Adipocyte (in vitro differentiated cells): ENCODE data around the gene UHRF2.
"Not testable (repeated sequence)": the region's sequence is repeated elsewhere in the genome, so short reads cannot be mapped to it uniquely, and the experiment has no call there.

Experiments
- DNase-seq: peaks from one replicate; pipeline ENCODE4 v3.0.0-alpha.2; 2015; ENCODE audit warnings: low read depth
- H3K27me3 ChIP-seq: replicated peaks from 2 replicates; pipeline ENCODE4 v1.7.0; 2013; ENCODE audit warnings: mild to moderate bottlenecking, low read length, moderate library complexity; ENCODE audit not compliant: control insufficient read depth, insufficient read depth
- H3K36me3 ChIP-seq: 2 replicates; pipeline ENCODE4 v1.7.0; 2013; ENCODE audit warnings: low read length, mild to moderate bottlenecking, moderate library complexity; ENCODE audit not compliant: control insufficient read depth, insufficient read depth, severe bottlenecking
- H3K4me1 ChIP-seq: 2 replicates; pipeline ENCODE4 v1.7.0; 2013; ENCODE audit warnings: mild to moderate bottlenecking, low read length, moderate library complexity; ENCODE audit not compliant: control insufficient read depth, insufficient read depth
- H3K4me3 ChIP-seq: 2 replicates; pipeline ENCODE4 v1.7.0; 2013; ENCODE audit warnings: mild to moderate bottlenecking, low read length, moderate library complexity
- H3K9ac ChIP-seq: 2 replicates; pipeline ENCODE4 v1.7.0; 2013; ENCODE audit warnings: mild to moderate bottlenecking, low read length, moderate library complexity
- H3K9me3 ChIP-seq: 2 replicates; pipeline ENCODE4 v1.7.0; 2013; ENCODE audit warnings: mild to moderate bottlenecking, low read length, moderate library complexity; ENCODE audit not compliant: control insufficient read depth

Gene UHRF2

DNA sequence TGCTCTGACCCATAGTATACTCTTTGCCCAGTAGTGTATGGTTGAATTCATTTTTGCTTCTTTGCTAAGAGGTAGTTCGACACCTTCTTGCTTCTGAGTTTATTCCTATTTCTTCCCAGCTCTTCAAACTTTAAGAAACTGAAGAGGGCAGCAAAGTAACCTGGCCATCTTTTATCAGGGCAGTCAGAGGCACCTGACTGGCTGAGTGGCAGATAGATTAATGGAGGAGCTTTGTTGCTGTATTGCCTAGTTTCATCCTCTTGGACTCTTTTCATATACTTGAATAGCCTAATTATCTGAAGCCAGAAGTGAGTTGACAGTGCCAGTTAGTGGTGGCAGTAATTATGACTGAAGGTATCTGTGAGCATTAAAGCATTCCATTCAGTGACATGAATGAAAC is 82.5 kb downstream of the UHRF2 start:
- Histone ChIP-seq H3K4me3 (no peak overlapping the region), H3K27me3 (no peaks in the 10 kb centered on the region), H3K9me3 (no peaks in the 10 kb centered on the region), H3K4me1 (peaks cover 5% of the 10 kb centered on the region), H3K36me3 (peaks cover 57% of the 10 kb centered on the region), H3K9ac (no peak overlapping the region)
- no peak for DNase-seq

- Histone ChIP-seq H3K9me3 (no peaks in the 10 kb centered on the region), H3K36me3 (peaks cover 67% of the 10 kb centered on the region), H3K27me3 (no peaks in the 10 kb centered on the region), H3K4me1 (peaks cover 5% of the 10 kb centered on the region), H3K4me3 (no peak overlapping the region), H3K9ac (no peak overlapping the region)
- DNase-seq = peak; percentile 71
These were observed 86.0 kb downstream of the UHRF2 start for GRCh38 chr9:6498982-6499381.

DNA sequence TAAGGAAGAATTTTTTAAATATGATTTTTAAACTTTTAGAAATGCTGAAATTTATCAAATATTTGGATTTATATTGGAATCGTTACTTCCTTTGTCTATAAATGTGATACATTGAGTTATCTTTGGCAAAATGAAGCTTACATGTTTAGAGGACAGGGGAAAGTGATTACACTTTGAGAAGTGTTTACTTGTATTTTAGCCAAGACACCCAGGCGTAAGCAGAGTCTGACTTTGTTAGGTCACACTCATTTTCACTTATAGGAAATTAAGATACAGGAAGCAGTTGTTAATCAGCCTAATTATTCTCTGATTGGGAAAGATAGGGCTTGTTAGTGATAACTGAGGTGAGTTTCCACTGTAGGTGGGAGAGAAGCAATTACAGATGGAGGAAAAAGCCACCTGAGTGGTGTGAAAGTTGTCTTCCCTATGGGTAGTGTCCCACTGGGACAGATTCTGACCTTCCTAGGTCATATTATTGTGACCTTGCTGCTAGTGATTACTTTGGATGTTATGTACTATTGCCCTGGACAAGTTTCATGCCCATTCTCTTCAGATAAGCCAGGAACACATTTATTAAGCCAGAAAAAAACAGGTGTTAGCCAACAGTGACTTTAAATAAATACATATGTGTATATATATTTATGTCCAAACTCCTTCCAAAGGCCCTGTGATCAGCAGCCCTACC is 88.7 kb downstream of the UHRF2 start:
- peaks cover 75% of the 10 kb centered on the region for H3K36me3 ChIP-seq
- DNase-seq = no peak

GRCh38 chr9:6502399-6502798 is 89.4 kb downstream of the UHRF2 start:
- DNase-seq = no peak
- H3K9ac ChIP-seq = no peak overlapping the region
- H3K4me3 ChIP-seq = no peak overlapping the region
- peaks cover 11% of the 10 kb centered on the region for H3K4me1 ChIP-seq
- H3K9me3 ChIP-seq = no peaks in the 10 kb centered on the region
- H3K27me3 ChIP-seq = no peaks in the 10 kb centered on the region
- H3K36me3 ChIP-seq = peaks cover 75% of the 10 kb centered on the region

More for the DNA sequence above, 88.7 kb downstream of the UHRF2 start:
- H3K9me3 ChIP-seq = no peaks in the 10 kb centered on the region
- H3K27me3 ChIP-seq = no peaks in the 10 kb centered on the region
- no peak overlapping the region for H3K4me3 ChIP-seq
- H3K4me1 ChIP-seq = peaks cover 10% of the 10 kb centered on the region
- no peak overlapping the region for H3K9ac ChIP-seq

DNA sequence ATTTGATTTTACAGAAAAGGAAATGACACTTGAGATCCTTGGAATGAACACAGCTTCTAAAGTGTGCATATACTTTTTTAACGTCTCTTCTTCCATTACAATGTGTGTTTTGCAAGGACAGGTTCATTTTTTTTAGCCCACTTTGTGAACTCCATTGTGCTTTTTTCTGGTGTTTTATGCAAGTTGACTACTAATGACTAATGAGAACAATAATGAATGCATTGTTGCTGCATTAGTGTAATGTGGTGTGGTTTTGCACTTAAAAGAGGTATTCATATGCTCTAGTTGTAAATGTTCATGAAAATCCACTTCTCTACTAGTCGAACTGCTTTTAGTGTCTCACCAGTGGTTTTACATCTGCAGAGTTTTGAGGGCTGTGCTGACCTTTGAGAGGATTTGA is 93.6 kb downstream of the UHRF2 start:
- no peak for DNase-seq

DNA sequence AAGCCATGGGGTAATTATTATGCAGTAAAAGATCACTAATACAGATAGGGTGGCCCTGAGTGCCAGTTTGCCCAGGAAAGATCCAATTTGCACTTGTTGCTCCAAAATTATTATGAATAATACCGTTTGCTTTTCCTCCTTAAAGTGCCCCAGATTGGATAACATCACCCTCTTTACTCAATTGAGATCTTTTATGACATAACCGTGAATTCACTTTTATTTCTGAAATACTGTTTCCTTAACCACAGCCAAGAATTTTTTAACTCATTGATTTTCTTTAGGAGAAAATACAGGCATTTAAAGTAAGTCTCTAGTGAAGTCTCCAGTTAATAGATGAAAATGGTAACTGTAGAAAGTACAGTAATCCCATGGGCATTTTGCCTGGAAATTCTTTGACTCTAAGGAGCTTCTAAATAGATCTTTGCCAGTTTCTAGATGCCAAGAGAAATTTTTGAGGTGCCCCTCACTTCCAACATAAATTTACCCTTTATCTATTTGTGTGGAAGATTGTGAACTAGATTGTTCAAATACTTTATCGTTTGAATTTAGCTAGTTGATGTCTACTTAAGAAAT is 99.2 kb downstream of the UHRF2 start:
- Histone ChIP-seq H3K9ac (no peak overlapping the region), H3K27me3 (no peaks in the 10 kb centered on the region)
- DNase-seq = peak; percentile 40

More for the DNA sequence above, 93.6 kb downstream of the UHRF2 start:
- no peak overlapping the region for H3K4me3 ChIP-seq
- no peak overlapping the region for H3K9ac ChIP-seq
- peaks cover 49% of the 10 kb centered on the region for H3K36me3 ChIP-seq
- no peaks in the 10 kb centered on the region for H3K9me3 ChIP-seq
- H3K4me1 ChIP-seq = peaks cover 5% of the 10 kb centered on the region
- no peaks in the 10 kb centered on the region for H3K27me3 ChIP-seq

GRCh38 chr9:6522263-6522662 is 109.3 kb downstream of the UHRF2 start:
- Histone ChIP-seq H3K36me3 (peaks cover 13% of the 10 kb centered on the region), H3K4me1 (peaks cover 2% of the 10 kb centered on the region), H3K9me3 (peaks cover 9% of the 10 kb centered on the region), H3K27me3 (no peaks in the 10 kb centered on the region), H3K9ac (no peak overlapping the region), H3K4me3 (no peak overlapping the region)
- DNase-seq = no peak

More for the DNA sequence above, 99.2 kb downstream of the UHRF2 start:
- H3K4me3 ChIP-seq = no peak overlapping the region
- H3K4me1 ChIP-seq = no peaks in the 10 kb centered on the region
- peaks cover 19% of the 10 kb centered on the region for H3K36me3 ChIP-seq
- no peaks in the 10 kb centered on the region for H3K9me3 ChIP-seq

DNA sequence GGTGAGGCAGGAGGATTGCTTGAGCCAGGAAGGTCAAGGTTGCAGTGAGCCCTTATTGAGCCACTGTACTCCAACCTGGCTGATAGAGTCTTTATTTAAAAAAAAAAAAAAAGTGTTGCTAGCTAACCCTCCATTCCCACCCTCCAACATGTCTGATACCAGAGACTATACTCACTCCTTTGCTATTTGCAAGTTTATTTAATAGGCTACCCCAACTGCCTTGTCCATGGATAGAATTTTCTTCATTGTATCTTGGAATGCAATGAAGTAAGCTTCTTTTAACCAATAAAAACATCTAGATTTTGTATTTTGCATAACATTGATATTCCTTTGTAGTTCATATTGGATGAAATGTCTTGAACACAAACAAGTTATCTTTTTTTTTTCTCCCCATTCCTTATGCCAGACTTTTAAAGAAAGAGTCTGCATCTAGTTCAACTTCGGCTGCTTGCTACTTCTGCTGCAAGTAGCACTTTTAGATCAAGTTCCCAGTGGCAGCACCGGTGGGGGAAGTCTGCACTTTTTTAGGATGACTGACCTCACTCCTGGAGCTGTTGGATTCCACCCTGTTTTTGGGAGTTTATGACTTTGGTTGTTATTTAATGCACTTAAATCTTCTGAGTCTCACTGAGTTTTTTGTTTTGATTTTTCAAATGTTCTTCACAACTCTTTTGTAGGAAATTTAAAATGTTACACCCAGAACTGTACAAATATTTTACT is 112.5 kb downstream of the UHRF2 start:
- H3K27me3 ChIP-seq = no peaks in the 10 kb centered on the region
- peak; percentile 32 for DNase-seq

GRCh38 chr9:6535594-6535993 is 122.6 kb downstream of the UHRF2 start:
- no peaks in the 10 kb centered on the region for H3K36me3 ChIP-seq
- no peak overlapping the region for H3K9ac ChIP-seq
- no peak for DNase-seq
- no peaks in the 10 kb centered on the region for H3K27me3 ChIP-seq
- no peak overlapping the region for H3K4me3 ChIP-seq
- H3K9me3 ChIP-seq = no peaks in the 10 kb centered on the region
- peaks cover 4% of the 10 kb centered on the region for H3K4me1 ChIP-seq

More for the DNA sequence above, 112.5 kb downstream of the UHRF2 start:
- Histone ChIP-seq H3K9ac (no peak overlapping the region), H3K36me3 (peaks cover 7% of the 10 kb centered on the region), H3K4me1 (peaks cover 2% of the 10 kb centered on the region), H3K4me3 (no peak overlapping the region), H3K9me3 (peaks cover 9% of the 10 kb centered on the region)

GRCh38 chr9:6538666-6539071 is 125.7 kb downstream of the UHRF2 start:
- H3K9me3 ChIP-seq = no peaks in the 10 kb centered on the region
- DNase-seq = no peak
- H3K9ac ChIP-seq = no peak overlapping the region
- H3K4me3 ChIP-seq = no peak overlapping the region
- H3K27me3 ChIP-seq = no peaks in the 10 kb centered on the region
- peaks cover 4% of the 10 kb centered on the region for H3K4me1 ChIP-seq
- no peaks in the 10 kb centered on the region for H3K36me3 ChIP-seq

DNA sequence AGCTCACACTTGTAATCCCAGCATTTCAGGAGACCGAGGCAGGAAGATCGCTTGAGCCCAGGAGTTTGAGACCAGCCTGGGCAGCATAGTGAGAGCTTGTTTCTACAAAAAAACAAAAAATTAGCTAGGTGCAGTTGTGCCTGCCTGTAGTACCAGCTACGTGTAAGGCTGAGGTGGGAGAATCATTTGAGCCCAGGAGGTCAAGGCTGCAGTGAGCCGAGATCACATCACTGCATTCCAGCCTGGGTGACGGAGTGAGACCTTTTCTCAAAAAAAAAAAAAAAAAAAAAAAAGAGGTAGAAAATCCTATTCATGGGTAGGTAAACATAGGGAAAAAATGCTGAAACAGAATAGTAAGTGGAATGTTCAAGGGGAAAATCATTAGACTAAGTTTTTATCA is 129.6 kb downstream of the UHRF2 start:
- H3K27me3 ChIP-seq, H3K36me3 ChIP-seq, H3K4me3 ChIP-seq, H3K9ac ChIP-seq, DNase-seq, H3K9me3 ChIP-seq, H3K4me1 ChIP-seq: not testable (repeated sequence)
